NCI-H2107 treated with DMSO at 0.1 percent for 48 hours (cell line): ENCODE results near the gene LOXL1.
"Not testable (repeated sequence)": the region's sequence is repeated elsewhere in the genome, so short reads cannot be mapped to it uniquely, and the experiment has no call there.

Source experiments
- DNase-seq: peaks from one replicate; lab custom pipeline; 2025; ENCODE audit not compliant: unreplicated experiment; lab: John Stamatoyannopoulos, UW

Gene LOXL1

DNA sequence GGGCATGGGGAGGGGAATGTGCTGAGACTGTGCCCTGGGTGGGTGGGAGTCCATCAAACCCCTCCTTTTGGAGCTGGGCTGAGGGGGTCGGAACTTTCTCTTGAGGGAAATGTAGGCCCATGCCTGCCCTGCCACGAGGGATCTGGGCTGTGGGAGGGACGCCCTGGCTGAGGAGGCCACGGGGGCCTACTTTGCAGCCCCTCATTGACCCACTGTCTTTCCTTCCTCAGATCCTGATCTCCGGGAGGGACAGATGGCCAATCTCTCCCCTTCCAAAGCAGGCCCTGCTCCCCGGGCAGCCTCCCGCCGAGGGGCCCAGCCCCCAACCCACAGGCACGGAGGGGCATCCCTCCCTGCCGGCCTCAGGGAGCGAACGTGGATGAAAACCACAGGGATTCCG, 25.3 kb downstream of the LOXL1 start:
- no peak for DNase-seq

DNA sequence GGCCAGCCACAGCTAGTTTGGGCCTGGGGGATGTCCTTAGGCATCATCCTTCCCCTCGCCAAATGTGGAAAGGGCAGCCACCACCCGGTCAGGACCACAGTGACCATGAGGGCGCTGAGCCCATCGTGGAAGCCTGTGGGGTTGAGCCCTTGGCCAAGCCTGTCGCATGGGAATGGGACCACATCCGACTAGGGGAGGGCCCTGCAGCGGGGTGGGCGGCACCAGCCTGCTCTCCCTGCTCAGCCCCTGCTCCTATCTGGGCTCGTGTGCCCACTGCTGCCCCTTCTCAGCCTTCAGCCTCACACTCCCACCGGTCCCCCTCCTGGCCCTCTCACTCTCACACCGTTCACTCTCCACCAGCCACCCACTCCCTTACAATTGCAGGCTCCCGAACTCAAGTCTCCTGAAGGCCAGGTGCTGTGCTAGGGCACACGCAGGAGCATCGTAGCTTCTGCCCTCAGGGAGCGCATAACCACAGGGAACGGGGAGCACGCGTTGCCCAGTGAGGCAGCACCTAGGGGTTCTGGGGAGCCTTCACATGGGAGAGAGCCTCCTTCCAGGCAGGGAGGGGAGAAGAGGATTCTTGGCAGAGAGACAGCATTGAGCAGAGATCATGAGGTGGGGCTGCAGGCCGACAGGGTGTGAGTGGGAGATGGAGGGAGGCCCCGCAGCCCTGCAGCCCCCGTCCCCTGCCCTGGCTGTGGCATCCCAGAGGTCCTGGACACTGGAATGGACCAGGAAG, 26.1 kb downstream of the LOXL1 start:
- no peak for DNase-seq

DNA sequence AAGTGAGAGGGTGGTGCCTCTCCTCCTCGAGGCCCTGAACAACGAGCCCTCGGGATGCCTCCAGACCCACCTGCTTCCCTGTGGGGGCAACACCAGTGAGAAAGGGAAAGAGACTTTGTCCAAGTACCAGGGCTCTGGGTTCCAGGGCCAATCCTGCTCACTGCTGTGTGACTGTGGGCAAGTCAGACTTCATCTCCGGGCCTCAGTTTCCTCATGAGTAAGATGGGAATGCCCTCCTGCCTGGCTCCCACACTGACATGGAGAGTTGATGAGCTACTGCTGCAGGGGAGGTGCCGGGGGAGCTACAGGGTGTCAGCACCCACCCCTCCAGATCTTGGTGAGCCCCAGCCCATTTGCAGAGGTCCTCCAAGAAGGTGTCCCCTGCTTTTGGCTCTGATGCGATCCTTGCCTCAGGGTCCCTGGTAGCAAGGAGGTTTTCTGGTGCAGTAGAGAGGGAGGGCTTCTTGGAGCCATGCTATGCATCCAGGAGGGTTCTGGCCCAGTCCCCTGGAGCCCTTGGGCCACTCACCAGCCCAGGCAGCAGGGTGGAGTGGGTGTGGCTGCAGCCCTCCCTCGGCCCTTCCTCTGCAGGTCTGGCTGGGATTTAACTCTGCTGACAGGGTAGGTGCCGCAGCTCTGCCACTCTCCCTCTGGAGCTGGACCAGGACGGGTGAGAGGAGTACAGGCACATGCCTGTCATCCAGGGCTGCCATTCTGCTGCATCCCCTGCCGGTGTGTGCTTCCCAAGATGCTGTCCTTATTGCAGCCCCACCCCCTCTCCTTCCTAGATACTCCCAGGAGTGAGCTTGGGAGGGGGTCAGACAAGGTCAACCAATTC, 26.9 kb downstream of the LOXL1 start:
- DNase-seq: no peak

DNA sequence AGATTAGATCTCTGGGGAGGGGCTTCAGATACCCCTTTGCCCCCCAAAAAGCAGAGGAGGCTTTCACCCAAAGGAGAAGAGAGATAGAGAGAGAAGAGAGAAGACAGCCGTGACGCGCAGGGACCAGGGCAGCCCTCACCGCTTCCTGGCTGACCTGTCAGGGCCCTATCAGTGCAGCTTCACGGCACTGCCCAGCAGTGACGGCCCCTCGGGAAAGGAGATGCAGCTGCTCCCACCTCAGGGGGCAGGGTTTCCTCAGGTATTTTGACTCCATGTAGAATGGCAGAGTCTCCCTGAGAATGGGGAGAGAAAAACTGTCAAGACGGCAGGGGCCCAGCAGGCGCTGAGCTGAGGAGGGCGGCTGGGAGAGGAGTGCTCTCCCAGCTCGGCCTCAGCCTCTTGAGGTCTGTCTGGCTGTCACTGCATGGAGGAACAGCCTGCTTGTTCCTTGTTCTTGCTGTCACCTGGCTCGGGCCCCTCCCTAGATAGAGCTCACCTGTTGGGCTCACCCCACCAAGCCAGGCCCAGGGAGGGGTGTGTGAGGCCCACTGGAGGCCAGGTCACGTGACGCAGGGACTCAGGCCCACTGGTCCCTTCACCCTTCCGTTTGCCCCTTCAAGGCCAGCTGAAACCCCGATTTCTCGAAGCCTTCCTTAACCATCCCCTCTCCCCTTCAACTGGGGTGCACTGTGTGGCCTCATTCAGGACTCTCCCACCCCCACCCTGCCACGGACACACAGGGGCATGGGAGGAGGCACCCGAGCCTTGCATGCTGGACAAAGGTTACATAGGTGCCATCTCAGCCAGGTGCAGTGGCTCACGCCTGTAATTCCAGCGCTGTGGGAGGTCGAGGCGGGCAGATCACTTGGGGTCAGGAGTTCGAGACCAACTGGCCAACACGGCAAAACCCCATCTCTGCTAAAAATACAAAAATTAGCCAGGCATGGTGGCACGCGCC, 28.2 kb downstream of the LOXL1 start:
- no peak for DNase-seq

DNA sequence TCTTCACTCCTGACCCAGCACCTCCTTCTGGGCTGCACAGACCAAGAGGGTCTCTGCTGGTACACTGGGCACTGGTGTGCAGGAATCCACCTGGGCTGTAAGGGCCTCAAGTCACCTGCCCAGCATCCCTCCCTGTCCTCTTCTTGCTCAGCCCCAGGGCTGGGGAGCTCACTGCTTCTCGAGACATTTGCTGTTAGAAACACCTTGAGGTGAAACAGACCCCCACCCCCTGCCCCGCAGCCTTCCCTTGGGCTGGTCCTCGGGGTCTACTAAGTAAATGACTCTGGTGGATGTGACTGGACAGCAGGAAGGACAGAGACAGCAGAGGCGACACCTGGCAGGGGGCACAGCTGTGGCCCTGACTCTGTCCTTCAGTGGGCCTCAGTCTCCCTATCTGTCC, 29.1 kb downstream of the LOXL1 start:
- no peak for DNase-seq

DNA sequence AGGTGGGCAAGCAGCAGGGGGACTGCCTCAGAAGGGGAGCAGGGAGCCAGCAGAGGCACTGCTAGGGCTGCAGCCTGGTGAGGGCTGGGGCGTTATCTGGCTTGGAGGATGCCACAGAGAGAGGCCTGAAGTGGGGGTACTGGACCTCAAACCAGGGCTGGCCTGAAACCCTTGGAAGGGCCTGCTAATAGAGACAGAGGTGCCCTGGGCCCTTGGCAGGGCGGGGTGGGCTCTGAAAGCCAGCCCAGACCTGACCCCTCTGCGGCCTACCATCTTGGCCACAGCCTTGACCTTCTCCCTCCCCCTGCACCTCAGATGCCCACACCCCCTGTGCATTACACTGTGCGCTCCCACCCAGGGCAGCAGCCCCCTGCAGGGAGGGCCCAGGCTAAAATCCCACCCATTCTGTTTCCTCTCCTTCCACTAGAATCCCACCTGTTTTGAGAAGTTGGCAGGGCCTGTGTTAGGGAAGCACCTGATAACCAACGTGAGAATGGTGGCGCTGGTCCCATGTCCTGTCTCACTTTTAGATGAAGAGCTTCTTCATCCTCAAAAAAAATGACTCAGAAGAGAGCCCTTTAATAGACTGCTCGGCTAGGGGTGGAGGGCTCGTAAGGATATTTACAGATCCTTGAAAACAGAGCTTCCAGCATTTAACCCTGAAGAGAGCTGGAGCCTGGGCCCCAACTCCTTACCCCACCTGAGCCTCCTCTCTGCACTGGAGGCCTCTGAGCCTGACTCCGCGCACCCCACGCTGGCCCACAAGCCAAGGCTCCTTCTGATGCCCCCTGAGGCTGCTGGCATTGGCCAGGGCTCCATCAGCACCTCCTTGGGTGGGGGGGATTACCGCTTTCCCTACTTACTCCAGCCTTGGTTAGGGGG, 29.8 kb downstream of the LOXL1 start:
- DNase-seq: no peak

DNA sequence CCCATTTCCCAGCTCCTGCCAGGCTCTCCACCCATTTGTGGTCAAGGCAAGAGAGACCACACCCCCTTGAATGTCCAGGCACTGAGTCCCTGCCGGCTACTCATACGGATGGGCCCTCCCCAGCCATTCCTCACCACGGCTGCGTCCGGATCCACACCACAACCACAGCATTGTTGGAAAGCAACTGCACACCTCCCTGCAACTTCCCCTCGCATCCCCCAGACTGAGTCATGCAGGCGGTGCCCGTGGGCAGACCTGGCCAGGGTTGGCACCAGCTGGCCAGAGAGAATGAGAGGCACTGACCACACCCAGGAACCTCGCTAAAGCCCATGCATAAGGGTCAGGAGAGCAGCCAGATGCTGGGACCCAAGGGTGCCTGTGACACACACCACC, 30.5 kb downstream of the LOXL1 start:
- no peak for DNase-seq

DNA sequence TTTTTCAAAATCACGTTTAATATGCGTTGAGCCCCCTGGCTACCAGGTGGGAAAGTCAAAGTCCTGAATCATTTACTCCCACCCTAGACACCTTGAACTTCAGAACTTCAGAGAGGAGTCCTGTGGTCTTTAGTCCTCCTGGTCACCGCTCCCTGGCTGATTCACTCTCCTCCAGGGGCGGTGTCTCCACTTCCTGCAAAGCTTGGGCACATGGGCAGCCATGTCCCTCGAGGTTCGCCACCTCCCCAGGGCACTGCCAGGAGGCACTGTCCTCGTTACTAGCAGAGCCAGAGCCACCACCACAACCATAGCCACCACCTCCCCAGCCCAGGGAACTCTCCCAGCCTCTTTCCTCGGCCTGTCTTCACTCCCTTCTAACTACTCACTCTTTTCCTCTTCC, 31.0 kb downstream of the LOXL1 start:
- no peak for DNase-seq

DNA sequence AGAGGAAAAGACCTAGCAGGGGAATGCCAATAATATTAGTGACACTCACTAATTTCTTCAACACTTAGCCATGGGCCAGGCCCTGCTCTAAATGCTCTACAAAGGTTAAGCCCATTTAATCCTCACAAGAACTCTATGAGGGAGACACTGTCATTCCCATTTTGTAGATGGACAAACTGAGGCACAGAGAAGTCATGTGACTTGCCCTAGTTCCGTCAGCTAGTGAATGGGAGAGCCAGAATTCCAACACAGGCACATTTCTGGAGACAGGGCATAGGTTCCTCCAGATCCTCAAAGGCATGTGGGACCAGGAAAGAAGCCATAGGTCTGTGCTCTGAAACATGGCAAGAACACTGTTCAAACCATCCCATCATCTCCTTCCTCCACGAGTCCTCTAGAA, 31.5 kb downstream of the LOXL1 start:
- no peak for DNase-seq

DNA sequence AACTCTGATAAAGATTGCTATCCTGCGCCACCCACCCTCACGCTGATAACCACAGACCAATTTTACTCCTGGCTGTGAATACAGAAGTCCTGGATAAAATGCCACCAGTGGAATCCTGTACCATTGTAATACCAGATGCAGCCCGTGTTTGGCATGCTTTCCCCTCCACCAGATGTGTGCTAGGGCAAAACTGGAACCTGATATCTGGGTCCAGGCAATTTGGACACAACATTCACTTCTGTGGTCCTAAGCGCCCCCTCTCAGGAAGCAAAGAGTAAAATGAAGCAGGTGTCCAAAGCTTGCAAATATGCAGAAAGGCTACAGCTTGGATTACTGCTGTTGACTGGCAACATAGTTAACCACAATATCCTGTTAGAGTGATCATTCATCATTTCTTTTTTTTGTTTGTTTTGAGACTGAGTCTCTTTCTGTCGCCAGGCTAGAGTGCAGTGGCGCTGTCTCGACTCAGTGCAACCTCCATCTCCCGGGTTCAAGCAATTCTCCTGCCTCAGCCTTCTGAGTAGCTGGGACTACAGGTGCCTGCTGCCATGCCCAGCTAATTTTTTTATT, 32.8 kb downstream of the LOXL1 start:
- DNase-seq: peak; percentile 50

DNA sequence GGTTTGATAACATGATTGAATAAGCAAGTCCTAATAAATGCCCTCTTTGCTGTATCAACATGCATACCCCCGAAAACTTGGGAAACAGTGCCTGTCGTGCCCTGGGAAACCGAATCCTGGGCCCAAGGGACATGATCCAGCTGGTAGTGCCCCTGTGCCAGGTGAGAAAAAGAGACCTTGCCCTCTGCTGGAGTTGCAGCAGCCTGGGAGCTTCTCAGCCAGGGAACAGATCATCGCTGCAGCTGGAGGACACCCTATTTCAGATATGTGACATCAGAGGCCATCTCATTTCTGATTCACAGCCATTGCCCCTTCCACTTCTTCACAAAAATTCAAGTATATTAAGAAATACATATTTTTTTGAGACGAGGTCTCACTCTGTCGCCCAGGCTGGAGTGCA, 33.5 kb downstream of the LOXL1 start:
- DNase-seq: no peak

DNA sequence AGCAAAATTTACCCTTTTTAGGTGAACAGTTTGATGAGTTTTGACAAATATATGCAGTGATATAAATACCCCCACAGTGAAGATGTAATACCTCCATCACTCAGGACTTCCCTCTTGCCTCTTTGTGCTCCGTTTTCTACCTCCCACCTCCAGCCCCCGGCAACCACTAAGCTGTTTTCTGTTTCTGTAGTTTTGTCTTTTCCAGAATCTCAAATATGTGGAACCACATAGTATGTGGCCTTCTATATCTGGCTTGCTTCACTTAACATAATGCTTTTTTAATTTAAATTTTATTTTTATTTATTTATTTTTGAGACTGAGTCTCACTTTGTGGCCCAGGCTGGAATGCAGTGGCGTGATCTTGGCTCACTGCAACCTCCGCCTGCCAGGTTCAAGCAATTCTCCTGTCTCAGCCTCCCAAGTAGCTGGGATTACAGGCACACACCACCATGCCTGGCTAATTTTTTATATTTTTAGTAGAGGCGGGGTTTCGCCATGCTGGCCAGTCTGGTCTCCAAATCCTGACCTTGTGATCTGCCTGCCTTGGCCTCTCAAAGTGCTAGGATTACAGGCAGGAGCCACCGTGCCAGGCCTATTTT, 34.3 kb downstream of the LOXL1 start:
- DNase-seq: not testable (repeated sequence)

DNA sequence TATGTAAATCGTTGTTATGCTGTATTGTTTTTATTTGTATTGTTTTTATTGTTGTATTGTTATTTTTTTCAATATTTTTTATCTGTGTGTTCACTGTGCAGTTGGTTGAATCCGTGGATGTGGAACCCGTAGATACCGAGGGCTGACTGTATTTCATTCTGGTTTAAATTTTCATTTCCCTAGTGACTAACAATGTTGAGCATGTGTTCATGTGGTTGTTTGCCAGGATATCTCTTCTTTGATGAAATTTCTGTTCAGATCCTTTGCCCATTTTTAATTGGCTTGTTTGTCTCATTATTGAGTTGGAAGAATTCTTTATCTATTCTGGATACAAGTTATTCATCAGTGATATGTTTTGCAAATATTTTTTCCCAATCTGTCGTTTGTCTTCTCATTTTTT, 36.2 kb downstream of the LOXL1 start:
- DNase-seq: no peak

DNA sequence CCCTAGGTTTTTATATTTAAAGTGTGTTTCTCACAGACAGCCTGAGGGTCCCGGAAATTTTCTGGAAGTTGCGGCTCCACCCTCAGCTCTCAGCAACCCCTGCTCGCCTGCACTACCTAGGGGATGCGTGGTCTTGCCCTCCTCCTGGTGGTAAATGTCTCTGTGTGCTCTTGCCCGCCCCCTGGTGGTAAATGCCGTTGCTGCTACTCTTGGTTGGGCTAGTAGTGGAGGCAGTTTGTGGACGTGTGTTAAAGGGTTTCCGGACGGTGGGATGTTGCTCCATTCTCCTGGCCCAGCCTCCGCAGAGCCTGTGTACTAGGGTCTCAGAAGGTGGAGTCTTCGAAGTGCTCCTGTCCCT, 38.5 kb downstream of the LOXL1 start:
- peak; percentile 20 for DNase-seq

DNA sequence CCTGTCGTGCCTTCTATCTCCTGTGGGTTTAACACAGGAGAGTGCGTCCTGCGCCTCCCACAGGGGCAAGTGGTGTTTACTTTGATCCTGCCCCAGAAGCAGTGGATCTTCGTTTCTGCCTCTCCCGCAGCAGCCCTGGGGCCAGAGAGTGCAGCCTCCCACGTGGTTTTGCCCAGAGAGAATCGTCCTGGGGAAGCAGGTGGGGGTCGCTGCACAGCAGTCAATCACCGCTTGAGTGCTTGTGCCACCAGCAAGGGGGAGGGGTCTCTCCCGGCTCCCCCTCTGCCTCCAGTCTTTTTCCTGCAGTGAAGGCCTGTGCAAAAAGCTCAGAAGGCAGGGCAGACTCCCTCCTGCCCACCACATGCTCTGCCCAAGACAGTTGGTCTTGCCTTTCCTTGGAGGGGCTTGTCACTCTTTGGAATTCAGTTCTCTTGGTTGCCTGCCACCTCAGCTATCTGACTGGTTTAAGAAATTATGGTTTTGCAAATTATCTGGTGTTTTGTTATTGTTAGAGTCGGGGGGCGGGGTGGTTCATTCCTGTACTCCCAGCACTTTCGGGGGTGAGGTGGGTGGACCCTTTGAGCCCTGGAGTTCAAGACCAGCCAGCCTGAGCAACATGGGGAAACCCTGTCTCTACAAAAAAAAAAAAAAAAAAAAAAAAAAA, 39.0 kb downstream of the LOXL1 start:
- DNase-seq: no peak

DNA sequence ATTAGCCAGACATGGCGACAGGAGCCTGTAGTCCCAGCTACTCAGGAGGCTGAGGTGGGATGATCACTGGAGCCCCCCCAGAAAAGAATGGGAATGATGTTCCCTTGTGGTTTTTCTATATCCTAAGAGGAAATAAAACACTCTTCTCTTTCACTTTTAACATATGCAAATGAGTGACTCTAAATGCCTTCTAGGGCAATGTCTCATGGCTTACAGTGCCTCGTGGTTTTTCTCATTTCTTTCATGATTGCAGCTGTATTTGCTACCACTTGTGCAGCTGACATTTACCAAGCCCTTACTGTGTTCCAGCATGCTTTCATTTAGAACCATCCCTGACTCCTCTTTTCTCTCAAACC, 39.5 kb downstream of the LOXL1 start:
- no peak for DNase-seq

DNA sequence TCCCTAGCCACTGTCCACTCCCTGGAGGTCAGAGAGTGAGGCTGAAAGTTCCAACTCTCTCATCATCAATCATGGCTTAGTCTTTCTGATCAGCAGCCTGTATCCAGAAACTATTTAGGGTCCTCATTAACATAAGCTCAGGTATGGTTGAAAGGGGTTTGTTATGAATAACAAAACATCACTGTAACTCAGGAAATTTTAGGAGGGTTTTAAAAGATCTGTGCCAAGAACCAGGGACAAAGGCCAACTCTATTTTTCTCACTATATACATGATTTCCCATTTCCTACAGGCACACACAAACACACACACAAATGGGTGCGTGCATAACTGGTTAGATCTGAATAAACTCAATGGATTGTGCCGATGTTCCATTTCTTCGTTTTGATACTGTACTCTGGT, 42.2 kb downstream of the LOXL1 start:
- no peak for DNase-seq

DNA sequence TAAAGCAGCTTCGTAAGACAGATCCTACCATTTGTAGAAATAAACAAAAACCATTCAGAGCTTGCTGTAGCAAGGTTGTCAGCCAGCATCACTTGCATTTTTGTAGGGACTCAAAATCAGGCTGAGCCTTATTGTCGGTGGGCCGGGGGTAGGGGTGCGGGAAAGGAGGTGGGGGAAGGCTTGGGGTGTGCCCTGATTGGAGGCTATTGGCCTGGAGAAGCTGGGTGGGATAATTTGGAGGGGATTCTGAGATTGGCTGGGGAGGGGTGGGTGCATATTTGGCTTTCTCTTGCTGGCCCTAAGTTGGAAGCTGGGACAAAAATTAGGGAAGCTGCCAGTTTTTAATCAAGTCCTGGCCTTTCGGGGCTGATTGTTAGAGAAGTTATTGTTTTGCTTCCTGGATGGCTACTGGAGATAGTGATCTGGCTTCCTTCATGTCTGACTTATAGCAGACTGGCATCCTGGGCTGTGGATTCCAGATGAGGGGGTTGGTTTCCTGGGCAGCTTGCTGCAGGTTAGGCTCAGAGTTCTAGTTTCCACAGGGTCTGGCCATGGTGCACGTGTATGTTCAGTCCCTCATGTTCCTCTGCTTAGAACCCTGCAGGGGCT, 43.0 kb downstream of the LOXL1 start:
- DNase-seq: no peak
